Muscle layer of colon (tissue), 2 donors: ENCODE results near the gene EMSY.
"Not testable (repeated sequence)": the region's sequence is repeated elsewhere in the genome, so short reads cannot be mapped to it uniquely, and the experiment has no call there.

Source experiments
- H3K27ac ChIP-seq: one replicate; pipeline ENCODE4 v1.7.0; 2013; ENCODE audit warnings: low read depth, mild to moderate bottlenecking, low read length, moderate library complexity
- H3K27me3 ChIP-seq, 2 donors: one replicate each; pipeline ENCODE4 v1.7.0; 2013; ENCODE audit warnings: low read length in 2 of 2, mild to moderate bottlenecking in 2 of 2; ENCODE audit not compliant: insufficient read depth in 2 of 2, control insufficient read depth in 1 of 2
- H3K36me3 ChIP-seq: one replicate; pipeline ENCODE4 v1.7.0; 2013; ENCODE audit warnings: mild to moderate bottlenecking, low read length; ENCODE audit not compliant: insufficient read depth
- H3K4me1 ChIP-seq: one replicate; pipeline ENCODE4 v1.7.0; 2013; ENCODE audit warnings: mild to moderate bottlenecking, low read length; ENCODE audit not compliant: insufficient read depth
- H3K4me3 ChIP-seq, 2 donors: one replicate each; pipeline ENCODE4 v1.7.0; 2013; ENCODE audit warnings: low read length in 2 of 2, low read depth in 1 of 2, mild to moderate bottlenecking in 1 of 2, moderate library complexity in 1 of 2
- H3K9ac ChIP-seq: one replicate; pipeline ENCODE4 v1.7.0; 2013; ENCODE audit warnings: low read length
- H3K9me3 ChIP-seq: one replicate; pipeline ENCODE4 v1.7.0; 2013; ENCODE audit warnings: mild to moderate bottlenecking, low read length
- donor health status: abdominal sarcoma.
- donor health status: Adenocarcinoma of cecum.

EMSY gene

GRCh38 chr11:76589964-76590950 lies 145.4 kb downstream of the EMSY start:
- Histone ChIP-seq H3K27ac (no peak overlapping the region), H3K9me3 (no peaks in the 10 kb centered on the region), H3K4me1 (no peaks in the 10 kb centered on the region), H3K4me3 (no peak overlapping the region), H3K9ac (no peak overlapping the region), H3K36me3 (no peaks in the 10 kb centered on the region), H3K27me3 (no peaks in the 10 kb centered on the region)

GRCh38 chr11:76591416-76591815 lies 146.6 kb downstream of the EMSY start:
- no peak overlapping the region for H3K27ac ChIP-seq
- no peaks in the 10 kb centered on the region for H3K4me1 ChIP-seq
- no peak overlapping the region for H3K9ac ChIP-seq
- no peaks in the 10 kb centered on the region for H3K9me3 ChIP-seq
- no peaks in the 10 kb centered on the region for H3K36me3 ChIP-seq
- H3K4me3 ChIP-seq = no peak overlapping the region
- no peaks in the 10 kb centered on the region for H3K27me3 ChIP-seq

DNA sequence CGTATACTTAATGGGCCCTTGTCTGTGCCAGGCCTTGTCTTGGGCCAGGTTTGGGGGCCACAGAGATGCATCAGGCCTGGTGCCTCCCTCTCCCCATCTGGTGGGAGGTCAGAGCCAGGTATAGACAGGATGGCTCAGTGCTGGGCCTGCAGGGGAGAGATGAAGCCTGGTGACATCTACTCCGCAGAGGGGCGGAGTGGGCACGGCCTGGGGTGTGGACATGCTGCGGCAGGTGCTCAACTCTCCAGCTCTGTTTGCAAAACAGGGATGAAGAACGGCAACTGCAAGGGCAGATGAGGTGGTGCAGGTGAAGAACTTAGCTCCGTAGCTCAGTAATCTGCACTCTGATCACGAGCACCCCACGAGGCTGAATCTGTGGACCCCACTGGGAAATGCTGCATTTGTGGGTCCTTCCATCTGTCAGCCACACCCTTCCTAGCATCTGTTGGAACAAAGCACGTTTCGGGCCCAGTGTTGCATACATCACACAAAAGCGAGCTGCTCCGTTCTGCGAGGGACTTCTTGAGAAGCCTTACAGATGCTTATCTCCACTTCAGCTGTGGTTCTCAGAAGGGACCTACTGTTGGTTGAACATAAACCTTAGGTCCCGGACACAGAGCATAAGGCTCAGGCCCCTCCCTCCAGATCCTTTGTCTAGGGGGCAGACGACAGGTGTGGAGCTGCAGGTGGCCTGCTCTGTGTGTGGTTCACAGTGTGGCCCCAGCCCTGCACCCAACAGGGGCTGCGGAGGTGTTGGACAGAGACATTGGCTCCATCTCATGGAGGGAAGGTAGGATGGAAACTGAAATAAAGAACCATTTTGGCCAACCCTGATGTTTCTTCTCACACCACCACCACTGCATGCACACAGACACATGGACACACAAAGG lies 147.5 kb downstream of the EMSY start:
- no peak overlapping the region for H3K27ac ChIP-seq
- H3K4me1 ChIP-seq = no peaks in the 10 kb centered on the region
- H3K36me3 ChIP-seq = no peaks in the 10 kb centered on the region
- no peak overlapping the region for H3K4me3 ChIP-seq
- no peak overlapping the region for H3K9ac ChIP-seq
- no peaks in the 10 kb centered on the region for H3K9me3 ChIP-seq
- H3K27me3 ChIP-seq = no peaks in the 10 kb centered on the region

DNA sequence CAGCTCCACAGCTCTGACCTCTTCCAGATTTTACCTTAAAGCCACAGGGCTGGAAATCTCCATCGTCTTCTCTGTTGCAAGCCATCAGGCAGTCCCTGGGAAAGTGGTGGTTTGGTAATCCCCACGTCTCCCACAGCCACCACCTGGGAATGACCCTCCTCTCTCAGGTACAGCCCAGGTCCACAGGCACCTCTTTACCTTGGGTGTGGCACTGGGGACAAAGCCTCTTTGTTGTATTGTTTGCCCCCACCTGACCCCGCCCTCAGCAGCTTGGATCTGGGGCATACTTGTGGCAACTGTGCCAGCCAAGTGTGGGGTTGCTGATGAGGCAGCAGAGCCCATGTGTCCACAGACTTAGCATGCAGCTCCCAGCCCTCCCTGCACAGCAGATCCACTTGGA lies 148.1 kb downstream of the EMSY start:
- H3K4me3 ChIP-seq = no peak overlapping the region
- no peaks in the 10 kb centered on the region for H3K4me1 ChIP-seq
- H3K36me3 ChIP-seq = no peaks in the 10 kb centered on the region
- H3K9me3 ChIP-seq = no peaks in the 10 kb centered on the region
- no peak overlapping the region for H3K9ac ChIP-seq
- no peak overlapping the region for H3K27ac ChIP-seq
- H3K27me3 ChIP-seq = no peaks in the 10 kb centered on the region

GRCh38 chr11:76595091-76595490 lies 150.3 kb downstream of the EMSY start:
- H3K4me1 ChIP-seq, H3K27ac ChIP-seq, H3K9ac ChIP-seq, H3K9me3 ChIP-seq, H3K4me3 ChIP-seq, H3K27me3 ChIP-seq, H3K36me3 ChIP-seq: not testable (repeated sequence)

- no peaks in the 10 kb centered on the region for H3K9me3 ChIP-seq
- H3K36me3 ChIP-seq = no peaks in the 10 kb centered on the region
- no peaks in the 10 kb centered on the region for H3K27me3 ChIP-seq
- H3K4me1 ChIP-seq = peaks cover 4% of the 10 kb centered on the region
- no peak overlapping the region for H3K4me3 ChIP-seq
- H3K9ac ChIP-seq = no peak overlapping the region
- no peak overlapping the region for H3K27ac ChIP-seq
These were observed 151.8 kb downstream of the EMSY start for GRCh38 chr11:76596652-76597051.

DNA sequence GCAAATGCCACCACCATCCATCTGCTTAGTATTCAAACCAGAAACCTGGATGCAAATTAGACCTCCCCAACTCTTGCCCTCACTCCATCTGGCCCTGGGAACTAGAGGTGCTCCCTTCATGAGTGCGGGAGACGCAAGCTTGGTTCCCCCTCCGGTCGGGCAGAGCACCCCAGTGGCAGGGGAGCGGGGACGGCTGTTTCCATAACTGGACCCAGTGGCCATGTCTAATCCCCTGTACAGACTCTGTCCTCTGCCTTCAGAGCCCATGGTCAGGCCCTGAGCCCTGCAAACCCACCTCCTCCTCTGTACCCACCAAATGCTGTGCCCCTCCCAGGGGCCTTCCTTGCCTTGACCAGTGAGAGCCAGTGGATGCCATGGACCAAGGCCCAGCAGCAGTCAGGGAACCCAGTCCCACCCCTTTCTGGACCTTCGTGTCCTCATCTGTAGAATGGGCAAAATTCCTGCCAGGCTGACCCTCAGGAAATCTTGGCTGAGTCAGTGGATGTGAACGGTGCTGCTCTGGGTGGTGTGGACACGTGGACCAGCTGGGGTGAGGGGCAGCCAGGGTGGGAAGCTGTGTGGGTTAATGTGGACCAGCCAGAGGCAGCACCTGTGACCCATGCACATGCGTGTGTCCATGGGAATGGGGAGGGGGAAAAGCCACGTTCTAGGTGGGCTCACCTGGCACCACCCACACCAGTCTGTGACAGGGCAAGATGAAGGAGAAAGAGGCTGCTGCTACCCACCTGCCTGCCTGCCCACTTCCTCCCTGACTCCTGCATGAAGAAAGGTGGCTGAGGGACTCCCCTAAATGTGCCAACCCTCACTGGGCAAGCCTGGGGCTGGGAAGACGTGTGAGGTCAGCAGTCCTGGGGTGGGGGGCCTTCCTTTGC lies 153.0 kb downstream of the EMSY start:
- Histone ChIP-seq H3K27me3 (no peaks in the 10 kb centered on the region), H3K36me3 (no peaks in the 10 kb centered on the region), H3K27ac (no peak overlapping the region), H3K4me3 (no peak overlapping the region), H3K4me1 (peaks cover 13% of the 10 kb centered on the region), H3K9ac (no peak overlapping the region), H3K9me3 (no peaks in the 10 kb centered on the region)

- no peak overlapping the region for H3K4me3 ChIP-seq
- peaks cover 19% of the 10 kb centered on the region for H3K4me1 ChIP-seq
- no peaks in the 10 kb centered on the region for H3K36me3 ChIP-seq
- H3K9ac ChIP-seq = no peak overlapping the region
- no peaks in the 10 kb centered on the region for H3K27me3 ChIP-seq
- H3K9me3 ChIP-seq = no peaks in the 10 kb centered on the region
- H3K27ac ChIP-seq = no peak overlapping the region
These were observed 153.6 kb downstream of the EMSY start for GRCh38 chr11:76598426-76598839.

DNA sequence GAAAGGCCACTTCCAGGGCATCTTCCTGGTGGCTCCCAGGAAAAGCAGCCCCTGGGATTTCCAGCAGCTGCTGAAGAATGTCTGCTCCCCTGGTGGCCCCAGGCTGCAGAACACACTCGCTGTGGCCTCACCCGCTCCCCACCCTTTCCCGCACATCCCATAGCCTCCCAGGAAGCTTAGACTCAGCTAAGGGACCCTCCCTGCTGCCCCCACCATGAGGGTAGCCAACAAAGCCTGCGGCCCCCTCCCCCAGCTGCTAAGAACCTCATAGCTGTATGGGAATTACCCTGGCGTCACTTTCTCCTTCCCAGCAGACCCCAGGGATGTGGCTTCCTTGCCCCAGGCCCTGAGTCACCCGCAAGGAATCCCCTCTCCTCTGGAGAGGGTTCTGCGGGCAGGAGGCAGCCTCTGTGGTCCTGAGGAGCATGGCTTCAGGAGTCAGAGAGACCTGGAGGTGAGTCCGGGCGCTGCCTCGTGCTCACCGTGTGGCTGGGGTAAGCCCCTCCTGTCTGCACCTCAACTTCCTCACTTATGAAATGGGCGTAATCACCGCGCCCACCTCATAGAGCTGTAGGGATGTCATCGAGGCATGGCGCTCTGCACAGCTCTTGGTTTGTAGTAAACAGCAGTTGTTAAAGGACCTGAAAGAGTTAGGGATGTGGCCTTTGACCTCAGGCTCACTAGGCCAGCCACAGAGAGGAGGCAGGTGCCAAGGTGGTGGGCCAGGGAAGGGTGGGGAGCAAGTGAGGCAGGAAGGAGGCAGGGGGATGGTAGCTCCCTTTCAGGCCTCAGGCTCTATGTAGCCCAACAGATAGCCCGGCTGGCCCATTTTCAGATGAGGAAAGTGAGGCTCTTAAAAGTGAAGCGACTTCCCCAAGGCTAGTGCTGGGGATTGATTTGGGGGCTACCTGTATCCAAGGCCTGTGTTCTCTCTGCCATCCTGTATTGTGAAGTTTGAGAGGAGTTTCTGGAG lies 154.5 kb downstream of the EMSY start:
- H3K36me3 ChIP-seq = no peaks in the 10 kb centered on the region
- no peaks in the 10 kb centered on the region for H3K27me3 ChIP-seq
- no peak overlapping the region for H3K4me3 ChIP-seq
- no peak overlapping the region for H3K9ac ChIP-seq
- H3K27ac ChIP-seq = no peak overlapping the region
- no peaks in the 10 kb centered on the region for H3K9me3 ChIP-seq
- H3K4me1 ChIP-seq = peaks cover 28% of the 10 kb centered on the region

DNA sequence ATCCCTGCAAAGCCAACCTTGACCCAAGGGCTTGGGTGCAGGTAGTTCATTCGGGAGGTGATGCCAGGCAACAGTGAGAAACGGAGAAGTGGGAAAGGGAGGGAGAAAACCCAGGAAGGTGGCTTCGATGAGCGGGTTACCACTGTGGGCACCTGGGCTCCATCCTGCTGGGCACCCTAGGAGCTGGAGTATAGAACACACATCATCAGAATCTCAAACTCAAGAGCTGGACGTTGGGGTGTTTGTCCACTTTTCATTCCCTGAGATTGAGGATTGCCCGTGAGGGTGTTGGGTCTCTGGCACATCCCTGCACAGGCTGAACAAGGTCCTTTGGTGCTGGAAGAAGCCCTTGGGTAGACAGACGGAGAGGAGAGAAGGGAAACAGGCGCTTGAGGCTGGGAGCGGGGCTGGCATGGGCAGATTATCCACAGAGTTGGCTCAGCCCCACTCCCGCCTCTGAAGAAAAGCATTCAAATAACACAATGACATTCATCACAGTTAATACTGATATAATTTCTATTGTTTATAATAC lies 155.4 kb downstream of the EMSY start:
- H3K36me3 ChIP-seq = no peaks in the 10 kb centered on the region
- H3K4me3 ChIP-seq = no peak overlapping the region
- H3K9me3 ChIP-seq = no peaks in the 10 kb centered on the region
- H3K27me3 ChIP-seq = no peaks in the 10 kb centered on the region
- H3K9ac ChIP-seq = no peak overlapping the region
- H3K27ac ChIP-seq = no peak overlapping the region
- peaks cover 37% of the 10 kb centered on the region for H3K4me1 ChIP-seq
